Liver (tissue), 9 donors: ENCODE data around the gene CBY2. TPM values are rescaled to one million over a fixed set of nuclear protein-coding genes. Genes with fewer than 3 reads are reported as not detected.

Experiments used
- DNase-seq: peaks from one replicate; pipeline ENCODE4 v3.0.0-alpha.2; 2017; ENCODE audit warnings: low spot score
- H3K27ac ChIP-seq, 2 donors: one replicate each; pipeline ENCODE4 v1.7.0; 2013; ENCODE audit warnings: inconsistent platforms in 2 of 2, low read length in 2 of 2, control low read depth in 1 of 2, low read depth in 1 of 2, mild to moderate bottlenecking in 1 of 2
- H3K27me3 ChIP-seq, 4 donors: one replicate each; pipeline versions ENCODE4 v1.6.1 to v1.7.0; 2013; ENCODE audit warnings: low read length in 3 of 4, inconsistent platforms in 1 of 4, mild to moderate bottlenecking in 1 of 4, moderate library complexity in 1 of 4; ENCODE audit not compliant: control insufficient read depth in 4 of 4, insufficient read depth in 4 of 4
- H3K36me3 ChIP-seq, 4 donors: one replicate each; pipeline versions ENCODE4 v1.6.1 to v1.7.0; 2013; ENCODE audit warnings: low read length in 3 of 4, mild to moderate bottlenecking in 3 of 4, low read depth in 1 of 4, moderate library complexity in 1 of 4; ENCODE audit not compliant: control insufficient read depth in 4 of 4, insufficient read depth in 3 of 4
- H3K4me1 ChIP-seq, 4 donors: one replicate each; pipeline versions ENCODE4 v1.6.1 to v1.7.0; 2013; ENCODE audit warnings: low read length in 3 of 4, mild to moderate bottlenecking in 3 of 4, moderate library complexity in 1 of 4; ENCODE audit not compliant: control insufficient read depth in 4 of 4, insufficient read depth in 4 of 4
- H3K4me3 ChIP-seq, 3 donors: one replicate each; pipeline versions ENCODE4 v1.6.1 to v1.7.0; 2013; ENCODE audit warnings: low read length in 3 of 3, control low read depth in 1 of 3, low read depth in 1 of 3, mild to moderate bottlenecking in 1 of 3
- H3K9ac ChIP-seq, 2 donors: one replicate each; pipeline ENCODE4 v1.7.0; 2013; ENCODE audit warnings: low read length in 2 of 2, mild to moderate bottlenecking in 2 of 2, moderate library complexity in 2 of 2, control low read depth in 1 of 2, low read depth in 1 of 2
- H3K9me3 ChIP-seq, 4 donors: one replicate each; pipeline versions ENCODE4 v1.6.1 to v1.7.0; 2013; ENCODE audit warnings: low read length in 3 of 4; ENCODE audit not compliant: control insufficient read depth in 4 of 4
- FOXA2 ChIP-seq: IDR thresholded peaks from 2 replicates; pipeline ENCODE4 v1.6.1; 2016; ENCODE audit warnings: antibody characterized with exemption
- HNF4G ChIP-seq: IDR thresholded peaks from 2 replicates; pipeline ENCODE4 v1.6.1; 2016; ENCODE audit warnings: antibody characterized with exemption
- JUND ChIP-seq, 2 donors: IDR thresholded peaks; 2 replicates each; pipeline ENCODE4 v1.6.1; 2016; ENCODE audit warnings: antibody characterized with exemption in 2 of 2
- NR2F2 ChIP-seq: IDR thresholded peaks from 2 replicates; pipeline ENCODE4 v1.6.1; 2016; ENCODE audit warnings: antibody characterized with exemption
- RXRA ChIP-seq, 2 donors: IDR thresholded peaks; 2 replicates each; pipeline ENCODE4 v1.6.1; 2017 to 2018; ENCODE audit warnings: antibody characterized with exemption in 2 of 2, mild to moderate bottlenecking in 1 of 2
- SP1 ChIP-seq: IDR thresholded peaks from 2 replicates; pipeline ENCODE4 v1.6.1; 2018; ENCODE audit warnings: antibody characterized with exemption, mild to moderate bottlenecking
- TAF1 ChIP-seq: conservative IDR thresholded peaks from 2 replicates; pipeline ENCODE4 v1.6.1; 2016; ENCODE audit warnings: antibody characterized with exemption, mild to moderate bottlenecking
- YY1 ChIP-seq: IDR thresholded peaks from 2 replicates; pipeline ENCODE4 v1.6.1; 2016; ENCODE audit warnings: antibody characterized with exemption, mild to moderate bottlenecking
- WGBS: extraction: QIAGEN DNeasy Blood & Tissue Kit; methylation state at CpG from one replicate; pipeline ENCODE4 v1.1.7; 2013; 5-methylcytosine and 5-hydroxymethylcytosine counted together
- polyA plus RNA-seq, 2 donors: library from polyadenylated mRNA; stranded (reverse) in 1 of 2; unstranded in 1 of 2; fragments of 200-250 nt in 1 of 2; fragments of >200 nt in 1 of 2; fragmentation: Nextera tagmentation in 1 of 2; extraction: Ambion mirVana in 1 of 2; gene quantifications; one replicate each; pipeline versions ENCODE4 v1.2.1 to v1.2.3, GENCODE V29; 2013 to 2015
- total RNA-seq, 2 donors: library from RNA; depleted of rRNA; stranded (reverse); fragments of >200 nt; gene quantifications; one replicate each; pipeline ENCODE4 v1.2.3, GENCODE V29; 2014
- TF ChIP-seq, protein P1 (sequence below): fragments of 150-350 bp; IDR thresholded peaks from 2 replicates; pipeline ENCODE4 v1.5.1; 2017; ENCODE audit warnings: improper control_type of control experiment, low read depth, low read length; ENCODE audit not compliant: missing input control
- TF ChIP-seq, protein P2 (sequence below): IDR thresholded peaks from 2 replicates; pipeline ENCODE4 v1.6.1; 2016; ENCODE audit warnings: antibody characterized with exemption, mild to moderate bottlenecking
- TF ChIP-seq, protein P3 (sequence below): IDR thresholded peaks from 2 replicates; pipeline ENCODE4 v1.6.1; 2016; ENCODE audit warnings: antibody characterized with exemption
- donor health status: healthy.
- donor health status: healthy.
- donor health status: healthy.
- donor health status: healthy.
- donor health status: healthy.

CBY2 gene, protein sequence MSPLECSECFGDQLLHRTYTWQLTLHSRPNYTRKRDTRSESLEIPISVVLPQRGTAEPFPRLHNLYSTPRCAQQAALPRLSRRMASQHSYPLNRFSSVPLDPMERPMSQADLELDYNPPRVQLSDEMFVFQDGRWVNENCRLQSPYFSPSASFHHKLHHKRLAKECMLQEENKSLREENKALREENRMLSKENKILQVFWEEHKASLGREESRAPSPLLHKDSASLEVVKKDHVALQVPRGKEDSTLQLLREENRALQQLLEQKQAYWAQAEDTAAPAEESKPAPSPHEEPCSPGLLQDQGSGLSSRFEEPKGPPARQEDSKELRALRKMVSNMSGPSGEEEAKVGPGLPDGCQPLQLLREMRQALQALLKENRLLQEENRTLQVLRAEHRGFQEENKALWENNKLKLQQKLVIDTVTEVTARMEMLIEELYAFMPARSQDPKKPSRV
- total RNA-seq (not detected), polyA plus RNA-seq (not detected)

DNA sequence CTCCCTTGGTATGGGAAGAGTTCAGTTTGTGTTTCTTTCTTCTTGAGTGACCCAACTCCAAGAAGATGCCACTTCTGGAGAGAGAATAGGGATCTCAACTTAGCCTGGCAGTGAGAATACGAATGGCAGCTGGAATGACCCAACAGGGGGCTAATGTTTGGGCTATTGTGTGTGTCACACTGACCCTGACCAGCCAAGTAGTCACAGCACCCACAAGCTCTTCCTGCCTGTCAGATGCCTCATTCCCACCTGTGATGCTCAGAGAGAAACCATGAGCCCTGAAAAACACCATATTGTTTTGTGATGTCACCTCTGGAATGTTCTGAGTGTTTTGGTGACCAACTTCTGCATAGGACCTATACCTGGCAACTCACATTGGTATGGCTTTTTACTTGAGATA lies at the start of gene CBY2:
Gene CBY2 (plus strand): TSS at position 233 of the 400 bp plus-strand sequence. CDS start 71 bp downstream, at position 304.
- DNase-seq: no peak
- WGBS: 65% methylated on average over 1 of the region's 1 CpG
- no peaks in the 10 kb centered on the region for H3K36me3 ChIP-seq
- TF ChIP-seq JUND (IDR thresholded peaks at IDR 0.05) (no peak), SP1 (no peak), TAF1 (no peak), YY1 (no peak)
- TF ChIP-seq, protein P1, sequence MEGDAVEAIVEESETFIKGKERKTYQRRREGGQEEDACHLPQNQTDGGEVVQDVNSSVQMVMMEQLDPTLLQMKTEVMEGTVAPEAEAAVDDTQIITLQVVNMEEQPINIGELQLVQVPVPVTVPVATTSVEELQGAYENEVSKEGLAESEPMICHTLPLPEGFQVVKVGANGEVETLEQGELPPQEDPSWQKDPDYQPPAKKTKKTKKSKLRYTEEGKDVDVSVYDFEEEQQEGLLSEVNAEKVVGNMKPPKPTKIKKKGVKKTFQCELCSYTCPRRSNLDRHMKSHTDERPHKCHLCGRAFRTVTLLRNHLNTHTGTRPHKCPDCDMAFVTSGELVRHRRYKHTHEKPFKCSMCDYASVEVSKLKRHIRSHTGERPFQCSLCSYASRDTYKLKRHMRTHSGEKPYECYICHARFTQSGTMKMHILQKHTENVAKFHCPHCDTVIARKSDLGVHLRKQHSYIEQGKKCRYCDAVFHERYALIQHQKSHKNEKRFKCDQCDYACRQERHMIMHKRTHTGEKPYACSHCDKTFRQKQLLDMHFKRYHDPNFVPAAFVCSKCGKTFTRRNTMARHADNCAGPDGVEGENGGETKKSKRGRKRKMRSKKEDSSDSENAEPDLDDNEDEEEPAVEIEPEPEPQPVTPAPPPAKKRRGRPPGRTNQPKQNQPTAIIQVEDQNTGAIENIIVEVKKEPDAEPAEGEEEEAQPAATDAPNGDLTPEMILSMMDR: no peak
- TF ChIP-seq, protein P2, sequence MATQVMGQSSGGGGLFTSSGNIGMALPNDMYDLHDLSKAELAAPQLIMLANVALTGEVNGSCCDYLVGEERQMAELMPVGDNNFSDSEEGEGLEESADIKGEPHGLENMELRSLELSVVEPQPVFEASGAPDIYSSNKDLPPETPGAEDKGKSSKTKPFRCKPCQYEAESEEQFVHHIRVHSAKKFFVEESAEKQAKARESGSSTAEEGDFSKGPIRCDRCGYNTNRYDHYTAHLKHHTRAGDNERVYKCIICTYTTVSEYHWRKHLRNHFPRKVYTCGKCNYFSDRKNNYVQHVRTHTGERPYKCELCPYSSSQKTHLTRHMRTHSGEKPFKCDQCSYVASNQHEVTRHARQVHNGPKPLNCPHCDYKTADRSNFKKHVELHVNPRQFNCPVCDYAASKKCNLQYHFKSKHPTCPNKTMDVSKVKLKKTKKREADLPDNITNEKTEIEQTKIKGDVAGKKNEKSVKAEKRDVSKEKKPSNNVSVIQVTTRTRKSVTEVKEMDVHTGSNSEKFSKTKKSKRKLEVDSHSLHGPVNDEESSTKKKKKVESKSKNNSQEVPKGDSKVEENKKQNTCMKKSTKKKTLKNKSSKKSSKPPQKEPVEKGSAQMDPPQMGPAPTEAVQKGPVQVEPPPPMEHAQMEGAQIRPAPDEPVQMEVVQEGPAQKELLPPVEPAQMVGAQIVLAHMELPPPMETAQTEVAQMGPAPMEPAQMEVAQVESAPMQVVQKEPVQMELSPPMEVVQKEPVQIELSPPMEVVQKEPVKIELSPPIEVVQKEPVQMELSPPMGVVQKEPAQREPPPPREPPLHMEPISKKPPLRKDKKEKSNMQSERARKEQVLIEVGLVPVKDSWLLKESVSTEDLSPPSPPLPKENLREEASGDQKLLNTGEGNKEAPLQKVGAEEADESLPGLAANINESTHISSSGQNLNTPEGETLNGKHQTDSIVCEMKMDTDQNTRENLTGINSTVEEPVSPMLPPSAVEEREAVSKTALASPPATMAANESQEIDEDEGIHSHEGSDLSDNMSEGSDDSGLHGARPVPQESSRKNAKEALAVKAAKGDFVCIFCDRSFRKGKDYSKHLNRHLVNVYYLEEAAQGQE: no peak
- no peak within 1 kb of the TSS for H3K27ac ChIP-seq
- no peaks in the 10 kb centered on the region for H3K27me3 ChIP-seq
- H3K4me1 ChIP-seq: no peaks in the 10 kb centered on the region
- no peak within 1 kb of the TSS for H3K4me3 ChIP-seq
- no peak within 1 kb of the TSS for H3K9ac ChIP-seq
- no peaks in the 10 kb centered on the region for H3K9me3 ChIP-seq

GRCh38 chr13:45654633-45655349 lies 47.3 kb upstream of the CBY2 start:
- DNase-seq: no peak

GRCh38 chr13:45658586-45659235 lies 43.4 kb upstream of the CBY2 start:
- 93% methylated on average over 5 of the region's 5 CpGs for WGBS
- no peak for DNase-seq
- no peak overlapping the region for H3K27ac ChIP-seq
- no peak overlapping the region for H3K9ac ChIP-seq
- H3K36me3 ChIP-seq: no peaks in the 10 kb centered on the region
- no peaks in the 10 kb centered on the region for H3K9me3 ChIP-seq
- no peaks in the 10 kb centered on the region for H3K27me3 ChIP-seq
- H3K4me1 ChIP-seq: no peaks in the 10 kb centered on the region
- no peak overlapping the region for H3K4me3 ChIP-seq
- TF ChIP-seq, protein P1: no peak
- TF ChIP-seq JUND (IDR thresholded peaks at IDR 0.05) (no peak), YY1 (no peak), SP1 (no peak), HNF4G (no peak), NR2F2 (no peak), FOXA2 (no peak)
- TF ChIP-seq, protein P3, sequence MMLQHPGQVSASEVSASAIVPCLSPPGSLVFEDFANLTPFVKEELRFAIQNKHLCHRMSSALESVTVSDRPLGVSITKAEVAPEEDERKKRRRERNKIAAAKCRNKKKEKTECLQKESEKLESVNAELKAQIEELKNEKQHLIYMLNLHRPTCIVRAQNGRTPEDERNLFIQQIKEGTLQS: no peak
- TF ChIP-seq, protein P2: no peak

More at GRCh38 chr13:45654633-45655349, 47.3 kb upstream of the CBY2 start:
- Histone ChIP-seq H3K27me3 (no peaks in the 10 kb centered on the region), H3K36me3 (no peaks in the 10 kb centered on the region), H3K9me3 (peaks cover 0 to 1% (median 0%) of the 10 kb centered on the region in 4 donors), H3K4me1 (no peaks in the 10 kb centered on the region), H3K4me3 (no peak overlapping the region), H3K27ac (no peak overlapping the region), H3K9ac (no peak overlapping the region)
- TF ChIP-seq YY1: no peak
- no peak for TF ChIP-seq JUND (IDR thresholded peaks at IDR 0.05)
- TF ChIP-seq HNF4G: no peak
- TF ChIP-seq RXRA (IDR thresholded peaks at IDR 0.05): no peak
- WGBS: 73% methylated on average over 5 of the region's 5 CpGs
